ENCODE results near the gene EPB41L4A.
"Not testable (repeated sequence)": the region's sequence is repeated elsewhere in the genome, so short reads cannot be mapped to it uniquely, and the experiment has no call there.

Gene EPB41L4A

DNA sequence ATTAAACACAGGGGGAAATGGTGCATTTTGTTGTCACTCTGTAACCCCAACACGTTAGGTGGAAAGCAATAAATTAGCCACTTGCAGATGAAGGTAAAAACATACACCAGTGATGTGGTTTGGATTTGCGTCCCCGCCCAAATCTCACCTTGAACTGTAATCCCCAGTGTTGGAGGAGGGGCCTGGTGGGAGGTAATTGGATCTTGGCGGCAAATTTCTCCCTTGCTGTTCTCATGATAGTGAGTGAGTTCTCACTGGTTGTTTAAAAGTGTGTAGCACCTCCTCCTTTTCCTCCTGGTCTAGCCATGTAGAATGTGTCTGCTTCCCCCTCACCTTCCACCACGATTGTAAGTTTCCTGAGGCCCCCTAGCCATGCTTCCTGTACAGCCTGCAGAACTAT is 17.2 kb downstream of the EPB41L4A start:
- DNase-seq, result no peak

DNA sequence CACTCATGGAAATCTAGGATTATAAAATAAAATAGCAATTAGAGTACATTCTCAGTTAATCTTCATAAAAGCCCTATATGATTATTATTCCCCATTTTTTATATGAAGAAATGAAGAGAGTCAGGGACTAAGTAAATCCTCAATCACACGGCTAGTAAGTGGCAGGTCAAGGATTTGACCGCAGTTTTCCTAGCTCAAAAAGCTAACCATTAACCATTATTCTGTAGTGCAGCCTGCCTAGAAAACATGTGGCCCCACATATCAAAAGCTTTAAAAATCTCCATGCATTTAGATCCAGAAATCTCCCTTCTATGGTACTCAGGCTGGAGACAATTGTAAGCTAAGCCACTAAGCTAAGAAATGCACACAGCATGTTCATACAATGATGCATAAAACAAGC is 21.4 kb downstream of the EPB41L4A start:
- DNase-seq, result no peak

DNA sequence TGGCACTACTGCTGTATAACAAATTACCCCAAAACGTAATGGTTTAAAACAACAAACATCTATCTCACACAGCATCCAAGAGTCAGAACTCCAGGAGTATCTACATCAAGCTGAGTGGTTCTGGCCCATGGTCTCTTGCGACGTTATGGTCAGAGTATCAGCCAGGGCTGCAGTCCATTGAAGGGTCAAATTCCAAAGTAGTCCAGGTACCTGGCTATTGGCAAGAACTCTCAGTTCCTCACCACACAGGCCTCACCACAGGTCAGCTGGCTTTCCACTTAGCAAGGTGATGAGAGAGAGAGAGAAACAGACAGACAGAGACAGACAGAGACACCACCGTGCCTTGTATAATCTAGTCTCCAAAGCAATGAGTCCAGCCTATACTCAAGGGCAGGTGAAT is 22.6 kb downstream of the EPB41L4A start:
- DNase-seq, result no peak

DNA sequence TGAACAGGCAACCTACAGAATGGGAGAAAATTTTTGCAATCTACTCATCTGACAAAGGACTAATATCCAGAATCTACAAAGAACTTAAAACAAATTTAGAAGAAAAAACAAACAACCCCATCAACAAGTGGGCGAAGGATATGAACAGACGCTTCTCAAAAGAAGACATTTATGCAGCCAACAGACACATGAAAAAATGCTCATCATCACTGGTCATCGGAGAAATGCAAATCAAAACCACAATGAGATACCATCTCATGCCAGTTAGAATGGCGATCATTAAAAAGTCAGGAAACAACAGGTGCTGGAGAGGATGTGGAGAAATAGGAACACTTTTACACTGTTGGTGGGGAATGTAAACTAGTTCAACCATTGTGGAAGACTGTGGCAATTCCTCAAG is 23.8 kb downstream of the EPB41L4A start:
- DNase-seq, result not testable (repeated sequence)

DNA sequence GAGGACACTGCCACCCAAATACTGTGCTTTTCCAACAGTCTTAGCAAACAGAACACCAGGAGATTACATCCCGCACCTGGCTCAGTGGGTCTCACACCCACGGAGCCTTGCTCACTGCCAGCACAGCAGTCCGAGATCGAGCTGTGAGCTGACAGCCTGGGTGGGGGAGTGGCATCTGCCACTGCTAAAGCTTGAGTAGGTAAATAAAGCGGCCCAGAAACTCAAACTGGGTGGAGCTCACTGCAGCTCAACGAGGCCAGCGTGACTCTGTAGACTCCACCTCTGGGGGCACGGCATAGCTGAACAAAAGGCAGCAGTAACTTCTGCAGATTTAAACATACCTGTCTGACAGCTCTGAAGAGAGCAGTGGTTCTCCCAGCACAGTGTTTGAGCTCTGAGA is 28.8 kb downstream of the EPB41L4A start:
- DNase-seq, result no peak

DNA sequence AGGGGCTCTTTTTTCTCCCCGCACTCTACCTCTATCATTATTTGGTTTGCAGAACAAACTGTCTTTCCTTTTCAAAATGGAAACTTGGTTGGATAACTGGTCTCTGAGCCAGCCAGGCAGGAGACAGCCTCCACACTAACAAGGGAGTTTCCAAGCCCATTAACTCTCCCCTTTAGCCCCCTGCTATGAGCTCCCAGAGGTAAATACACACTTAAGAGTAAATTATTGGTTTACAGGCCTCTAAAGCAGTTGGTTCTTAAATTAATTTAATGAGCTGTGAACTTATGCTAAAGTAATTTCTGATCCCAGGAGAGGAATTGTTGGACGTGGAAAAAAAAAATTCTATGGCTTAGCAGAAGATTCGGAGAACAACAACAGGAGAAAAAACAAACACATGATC is 30.3 kb downstream of the EPB41L4A start:
- DNase-seq, result no peak

DNA sequence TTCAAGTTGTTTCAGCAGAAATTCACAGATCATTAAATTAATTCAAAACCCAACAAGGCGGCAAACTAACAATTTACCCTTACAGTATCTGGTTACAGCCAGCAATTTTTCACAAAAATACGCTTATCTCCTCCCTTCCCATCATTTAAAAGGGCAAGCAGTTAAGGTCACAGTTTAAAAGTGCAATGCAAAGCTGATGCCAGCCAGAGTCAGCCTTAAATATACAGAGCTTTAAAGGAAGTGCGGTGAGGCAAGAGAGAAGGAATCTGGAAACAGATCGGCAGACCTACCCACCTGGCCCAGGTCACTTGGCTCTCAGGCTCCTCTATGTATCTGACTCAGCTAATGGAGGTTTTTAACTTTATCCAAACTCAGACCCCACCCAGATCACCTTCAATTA is 31.0 kb downstream of the EPB41L4A start:
- DNase-seq, result no peak

DNA sequence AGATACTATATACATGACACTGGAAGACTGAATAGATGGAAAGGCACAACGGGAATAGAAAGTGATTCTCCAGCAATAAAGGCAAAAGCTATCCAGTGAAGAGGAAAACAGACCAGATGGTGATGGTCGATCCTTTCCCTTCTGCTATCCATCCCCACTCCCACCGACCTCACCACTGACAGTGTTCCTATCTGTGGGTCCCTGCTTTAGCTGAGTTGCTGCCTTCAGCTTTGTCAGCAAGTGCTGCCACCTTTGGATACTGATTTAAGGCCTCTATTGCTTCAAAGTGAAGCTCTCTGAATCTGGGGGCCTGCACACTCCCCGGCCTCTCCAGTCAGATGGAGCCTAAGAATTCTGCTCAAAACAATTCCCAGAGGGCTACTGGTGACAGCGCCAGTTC is 32.3 kb downstream of the EPB41L4A start:
- DNase-seq, result no peak

DNA sequence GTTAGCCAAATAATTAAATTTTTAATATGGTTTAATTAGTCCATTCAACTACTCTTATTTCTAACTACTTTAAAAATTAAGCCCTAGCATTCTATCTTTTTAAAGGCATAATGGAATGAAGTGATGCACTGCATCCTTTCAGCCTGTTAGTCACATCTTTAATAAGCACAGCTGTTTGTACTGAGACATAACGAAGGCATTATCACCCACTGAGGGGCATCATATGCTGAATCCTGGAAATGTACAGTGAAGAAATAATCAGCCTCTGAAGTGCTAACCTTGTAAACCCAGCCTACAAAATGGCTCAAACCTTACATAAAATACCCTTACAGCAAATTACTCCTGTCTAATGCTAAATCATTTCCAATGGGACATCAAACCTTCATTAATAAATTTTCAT is 33.1 kb downstream of the EPB41L4A start:
- no peak for DNase-seq

DNA sequence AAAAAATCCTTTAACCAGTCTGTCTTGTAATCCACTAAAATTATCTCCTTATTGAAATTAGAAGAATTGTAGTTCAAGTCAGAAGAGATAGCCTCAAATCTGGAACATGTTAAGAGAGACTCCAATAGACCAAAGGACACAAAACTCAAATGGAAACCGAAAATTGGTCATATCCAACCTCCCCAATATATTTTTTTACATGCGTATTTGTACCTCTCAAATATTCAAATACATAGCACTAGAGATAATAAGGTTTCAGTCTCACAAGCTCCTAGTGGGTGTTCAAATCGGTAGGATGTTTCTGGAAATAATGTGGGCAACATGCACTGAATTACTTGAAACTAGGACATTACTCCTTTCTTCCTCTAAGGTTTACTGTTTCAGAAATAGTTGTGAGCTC is 33.5 kb downstream of the EPB41L4A start:
- DNase-seq, result no peak

DNA sequence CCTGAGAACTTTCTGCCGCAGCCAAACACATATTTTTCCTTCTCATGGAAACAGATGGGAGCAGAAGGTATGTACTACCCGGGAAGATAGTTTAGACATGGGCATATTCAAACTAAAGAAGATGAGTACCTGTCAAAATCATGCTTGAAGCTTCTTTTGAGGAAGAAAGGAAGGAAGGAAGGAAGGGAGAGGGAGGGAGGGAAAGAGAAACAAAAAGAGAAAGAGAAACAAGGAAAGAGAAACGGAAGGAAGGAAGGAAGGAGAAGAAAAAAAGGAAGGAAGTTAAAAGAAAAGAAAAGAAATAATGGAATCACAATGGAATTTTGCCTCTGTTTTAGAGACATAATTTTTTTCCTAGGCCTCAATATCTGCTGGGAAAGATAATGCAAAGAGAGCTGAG is 34.6 kb downstream of the EPB41L4A start:
- DNase-seq, result no peak

DNA sequence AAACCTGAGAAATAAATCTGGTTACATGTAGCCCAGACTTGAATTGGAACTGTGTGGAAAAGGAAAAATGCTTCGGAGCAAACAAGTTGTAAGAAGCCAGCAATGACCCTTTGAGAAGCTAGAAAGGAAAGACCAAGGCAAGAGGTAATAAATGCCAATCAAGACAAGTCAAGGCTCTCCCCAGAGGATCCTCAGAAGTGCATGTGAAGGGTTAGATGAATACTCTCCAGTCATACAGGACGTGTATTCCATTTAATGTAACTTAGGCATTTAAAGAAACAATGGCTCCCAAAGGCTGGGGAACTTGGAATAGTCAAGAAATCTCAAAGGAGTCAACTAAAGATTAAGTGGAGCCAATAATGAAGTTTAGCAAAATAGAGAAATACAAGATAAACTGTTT is 36.2 kb downstream of the EPB41L4A start:
- DNase-seq, result no peak

DNA sequence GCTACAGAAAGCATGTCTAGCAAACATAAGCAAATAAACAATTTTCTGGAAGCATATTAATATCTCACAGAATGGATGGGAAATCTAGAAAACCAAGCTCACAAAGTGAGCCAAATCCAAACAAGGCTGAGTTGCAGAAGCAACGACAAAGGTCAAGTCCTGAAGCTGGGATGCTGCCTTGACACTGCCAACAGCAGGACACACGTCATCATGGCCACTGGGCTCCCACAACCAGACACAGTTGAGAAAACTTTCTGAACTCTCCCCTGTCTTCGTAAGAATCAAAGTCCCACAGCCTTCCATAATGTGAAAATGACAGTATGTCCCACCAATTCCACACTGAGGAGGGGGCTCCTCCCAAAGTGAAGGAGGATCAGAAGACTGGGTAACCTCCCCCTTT is 37.6 kb downstream of the EPB41L4A start:
- no peak for DNase-seq

DNA sequence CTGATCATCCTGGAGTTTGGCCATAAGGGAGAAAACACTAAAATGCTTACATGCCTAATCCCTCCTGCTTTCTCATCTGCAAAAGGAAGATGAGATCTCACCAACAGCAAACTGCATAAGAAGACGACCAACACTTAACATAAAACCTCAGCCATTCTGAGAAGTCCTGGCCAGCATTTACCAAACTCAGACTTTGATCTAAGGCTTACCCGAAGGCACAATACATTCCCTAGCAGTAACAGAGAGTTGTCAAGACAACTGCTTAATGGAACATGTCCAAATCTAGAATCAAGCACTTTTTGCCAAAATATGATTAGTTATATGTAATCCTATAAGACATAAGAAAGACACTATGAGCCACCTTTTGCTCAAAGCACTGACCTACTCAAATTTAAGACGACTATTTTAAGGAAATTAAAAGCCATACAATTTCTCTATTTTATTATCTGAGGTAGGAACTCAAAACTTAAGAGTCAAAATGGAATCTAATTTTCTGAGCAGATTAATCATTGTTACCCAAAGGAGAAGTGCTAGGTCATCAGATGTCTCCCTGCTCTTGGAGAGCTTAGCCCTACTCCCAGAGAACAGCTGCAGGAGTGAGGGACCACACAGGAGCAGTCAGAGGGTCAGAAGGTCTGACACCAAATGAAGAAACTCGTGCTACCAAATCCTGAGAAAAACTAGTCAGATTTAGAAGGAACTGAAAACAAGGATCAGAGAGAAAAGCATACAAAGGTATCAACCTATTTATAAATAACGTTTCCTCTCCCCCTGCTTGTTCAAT is 39.3 kb downstream of the EPB41L4A start:
- DNase-seq, result no peak

DNA sequence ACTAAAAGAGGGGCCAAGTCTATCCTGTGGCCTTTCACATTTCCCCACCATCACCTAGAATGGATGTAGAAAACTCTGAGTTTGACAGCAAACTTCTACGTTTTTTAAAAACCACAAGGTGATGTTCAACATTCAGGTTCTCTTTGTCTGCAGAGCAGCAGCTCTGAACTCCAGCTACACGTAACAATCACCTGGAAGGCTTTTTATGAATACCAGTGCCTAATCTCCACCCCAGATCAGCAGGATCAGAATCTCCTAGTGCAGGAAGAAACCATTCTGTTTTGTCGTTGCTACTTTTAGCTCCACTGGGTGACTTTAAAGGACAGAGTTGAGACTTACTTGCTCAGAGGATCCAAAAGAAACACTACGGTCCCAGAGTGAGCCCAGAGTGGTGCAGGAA is 44.3 kb downstream of the EPB41L4A start:
- no peak for DNase-seq

DNA sequence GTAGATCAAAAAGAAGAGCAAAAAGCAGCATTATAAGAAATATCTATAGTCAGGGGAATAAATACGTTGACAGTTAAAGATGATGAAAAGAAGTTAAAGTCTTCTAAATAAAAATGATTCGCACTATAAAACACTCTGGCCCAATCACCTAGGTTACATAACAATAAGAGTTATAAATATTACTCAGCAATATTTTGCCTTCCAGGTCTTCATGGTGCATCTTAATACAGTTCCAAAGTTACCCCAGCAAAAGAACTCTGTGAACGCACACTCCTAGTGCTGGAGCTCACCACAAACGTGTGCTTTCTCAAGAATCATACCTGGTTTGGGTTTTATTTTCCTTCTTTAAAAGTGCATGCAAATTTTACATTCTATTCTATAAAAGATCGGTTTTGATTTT is 44.7 kb downstream of the EPB41L4A start:
- no peak for DNase-seq

DNA sequence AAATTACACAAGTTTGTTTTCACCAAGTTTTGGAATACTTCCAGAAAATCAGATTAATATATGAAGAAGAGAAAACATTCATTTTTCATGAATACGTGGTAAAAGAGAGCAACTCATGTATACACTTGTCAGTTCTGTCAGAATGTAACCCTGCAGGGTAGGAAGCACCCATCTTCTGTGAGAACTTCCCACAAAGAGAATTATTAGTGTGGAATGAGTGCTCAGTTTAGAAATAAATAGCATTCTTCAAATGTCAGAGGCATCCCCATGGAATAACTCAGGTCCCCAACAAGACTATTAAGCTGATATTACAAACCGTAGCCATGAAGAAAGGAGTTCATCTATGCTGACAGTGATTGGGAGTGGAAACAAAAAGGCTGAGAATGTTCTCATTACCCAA is 45.2 kb downstream of the EPB41L4A start:
- DNase-seq, result no peak

DNA sequence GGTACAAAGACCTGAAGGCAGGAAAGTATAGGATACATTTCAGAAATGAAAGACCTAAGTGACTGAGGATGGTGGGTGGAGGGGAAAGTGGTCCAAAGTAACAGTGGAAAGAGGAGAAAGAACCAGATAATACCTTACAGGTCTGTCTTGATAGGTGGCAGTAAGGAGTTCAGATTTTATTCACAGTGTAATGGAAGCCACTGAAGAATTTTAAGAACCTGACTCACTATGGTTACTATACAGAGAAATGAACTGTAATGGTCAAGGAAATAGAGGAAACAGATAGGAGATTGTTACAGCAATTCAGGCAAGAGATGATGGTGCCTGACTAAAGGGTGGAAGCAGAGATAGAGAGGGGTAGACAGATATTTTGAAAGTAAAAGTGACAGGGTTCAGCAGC is 46.5 kb downstream of the EPB41L4A start:
- no peak for DNase-seq

DNA sequence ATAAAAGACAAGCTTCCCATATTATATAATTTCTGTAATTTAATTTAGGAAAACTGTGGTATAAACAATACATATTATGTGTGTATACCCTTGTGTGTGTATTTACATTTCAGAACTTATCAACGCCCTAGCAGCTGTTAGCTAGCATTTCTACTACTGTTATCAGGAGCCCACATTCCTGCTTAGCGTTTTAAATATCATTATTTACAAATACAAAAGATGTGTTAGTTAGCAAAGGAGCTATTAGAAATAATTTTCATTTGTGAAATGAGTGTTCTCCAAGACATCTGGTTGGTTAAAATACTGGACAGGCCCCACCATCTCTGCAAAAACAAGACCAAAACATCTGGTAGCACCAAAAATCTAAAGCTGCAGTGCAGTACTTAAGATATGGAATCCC is 48.0 kb downstream of the EPB41L4A start:
- DNase-seq, result no peak

DNA sequence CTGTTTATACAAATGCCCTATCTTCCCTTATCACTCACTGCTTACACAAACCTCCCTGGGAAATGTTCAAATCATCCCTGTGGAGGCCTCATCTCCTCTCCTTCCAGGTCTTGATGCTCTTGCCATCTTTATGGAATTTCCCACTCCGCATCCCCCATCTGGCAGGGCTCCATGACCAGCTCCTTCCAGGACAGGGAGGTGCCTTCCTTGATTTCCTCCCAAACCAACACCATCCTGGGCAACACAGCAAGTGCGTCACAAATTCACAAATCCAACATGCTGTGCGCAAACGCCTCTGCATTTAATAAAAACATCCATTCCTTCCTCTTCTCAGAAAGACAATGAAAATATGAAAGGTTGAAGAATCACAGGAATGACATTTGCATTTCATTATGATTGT is 51.7 kb downstream of the EPB41L4A start:
- no peak for DNase-seq

DNA sequence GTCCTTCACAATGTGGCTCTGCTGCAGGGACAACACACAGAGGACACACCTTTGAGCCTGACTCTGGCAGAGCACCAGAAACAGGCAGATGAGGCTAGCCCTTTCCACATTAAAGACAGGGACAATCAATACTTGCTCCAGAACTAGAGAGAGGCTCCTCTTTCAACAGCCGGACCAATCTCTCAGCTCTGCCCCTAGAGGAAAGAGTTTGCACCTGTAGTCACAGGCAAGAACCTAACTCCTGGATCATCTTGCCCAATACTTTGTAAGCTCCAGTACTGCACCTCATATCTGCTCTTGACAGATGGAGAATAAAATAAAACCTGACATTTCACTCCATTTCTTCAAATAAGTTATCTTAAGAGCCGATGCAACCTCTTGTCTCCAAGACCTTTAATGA is 52.1 kb downstream of the EPB41L4A start:
- DNase-seq, result no peak

DNA sequence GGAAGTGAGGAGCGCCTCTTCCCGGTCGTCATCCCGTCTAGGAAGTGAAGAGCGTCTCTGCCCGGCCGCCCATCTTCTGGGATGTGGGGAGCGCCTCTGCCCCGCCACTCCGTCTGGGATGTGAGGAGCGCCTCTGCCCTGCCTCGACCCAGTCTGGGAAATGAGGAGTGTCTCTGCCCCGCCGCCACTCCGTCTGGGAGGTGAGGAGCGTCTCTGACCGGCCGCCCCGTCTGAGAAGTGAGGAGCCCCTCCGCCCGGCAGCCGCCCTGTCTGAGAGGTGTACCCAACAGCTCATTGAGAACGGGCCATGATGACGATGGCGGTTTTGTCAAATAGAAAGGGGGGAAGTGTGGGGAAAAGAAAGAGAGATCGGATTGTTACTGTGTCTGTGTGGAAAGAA is 58.3 kb downstream of the EPB41L4A start:
- not testable (repeated sequence) for DNase-seq

DNA sequence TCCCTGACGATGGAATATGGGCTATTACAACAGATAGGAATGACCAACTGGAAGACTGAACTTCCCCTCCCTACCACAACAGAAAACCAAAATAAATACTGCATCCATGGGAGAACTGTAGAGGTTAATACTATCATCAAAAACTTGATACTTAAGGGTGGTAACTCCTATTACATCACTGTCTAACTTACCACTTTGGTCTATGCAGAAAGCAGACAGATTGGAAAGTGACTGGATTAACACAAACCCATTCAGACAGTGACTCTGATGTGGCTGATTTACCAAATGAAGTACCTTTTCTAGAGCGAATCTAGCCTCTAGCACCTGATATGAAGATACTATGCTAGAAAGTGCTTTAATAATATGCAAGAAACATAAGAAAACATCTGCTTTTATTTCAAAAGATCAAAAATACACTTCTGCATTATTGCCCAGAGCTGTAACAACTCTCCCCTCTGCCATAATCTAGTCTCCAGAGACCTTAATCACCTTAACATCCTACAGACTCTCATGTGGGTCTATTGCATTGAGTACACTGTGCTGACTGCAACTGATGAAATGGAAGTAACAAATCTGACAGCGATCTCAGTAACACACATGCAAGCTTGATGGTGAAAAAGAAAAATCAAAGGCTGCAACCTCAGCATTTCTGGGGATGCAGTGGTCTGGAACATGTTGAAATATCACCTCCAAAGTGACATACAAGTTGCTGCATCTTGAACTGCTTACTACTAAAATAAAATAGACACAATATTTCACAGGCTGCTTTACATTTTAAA is 62.7 kb downstream of the EPB41L4A start:
- no peak for DNase-seq

DNA sequence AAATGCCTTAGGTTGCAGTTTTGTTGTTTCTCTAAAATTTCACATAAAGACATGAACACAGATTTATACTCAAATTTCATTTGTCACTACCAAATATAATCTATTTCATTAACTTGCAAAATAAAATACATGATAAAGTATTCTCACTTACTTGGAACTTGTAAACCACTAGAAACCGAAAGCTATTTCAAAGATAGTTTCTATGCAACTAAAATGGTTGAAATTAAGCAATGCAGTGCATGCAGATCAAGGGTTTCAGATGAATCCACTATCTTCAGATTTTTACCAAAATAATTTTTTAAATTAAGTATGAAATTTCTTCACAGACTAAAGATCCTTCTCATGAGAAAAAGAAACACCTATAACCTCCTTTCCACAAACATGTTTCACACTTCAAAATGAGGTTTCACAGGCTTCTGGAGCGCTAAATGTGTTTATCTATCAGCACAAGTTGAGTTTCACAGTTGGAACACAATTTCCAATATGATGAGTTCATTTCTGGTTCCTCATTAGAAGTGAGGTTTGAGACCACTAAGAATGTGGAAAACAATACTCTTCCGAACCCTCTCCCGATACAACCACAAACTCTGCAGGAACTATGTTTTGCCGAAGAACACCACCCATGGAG is 63.9 kb downstream of the EPB41L4A start:
- no peak for DNase-seq

All from femur (tissue), 1 donor.